Measurements from ENCODE around the gene XPNPEP3. TPM values are rescaled to one million over a fixed set of nuclear protein-coding genes. Genes with fewer than 3 reads are reported as not detected.

Gene XPNPEP3
- total and polyA plus RNA-seq, 2 of the 4 experiments (the other 2 are of a cell fraction), result 9.3 to 10.9 TPM

DNA sequence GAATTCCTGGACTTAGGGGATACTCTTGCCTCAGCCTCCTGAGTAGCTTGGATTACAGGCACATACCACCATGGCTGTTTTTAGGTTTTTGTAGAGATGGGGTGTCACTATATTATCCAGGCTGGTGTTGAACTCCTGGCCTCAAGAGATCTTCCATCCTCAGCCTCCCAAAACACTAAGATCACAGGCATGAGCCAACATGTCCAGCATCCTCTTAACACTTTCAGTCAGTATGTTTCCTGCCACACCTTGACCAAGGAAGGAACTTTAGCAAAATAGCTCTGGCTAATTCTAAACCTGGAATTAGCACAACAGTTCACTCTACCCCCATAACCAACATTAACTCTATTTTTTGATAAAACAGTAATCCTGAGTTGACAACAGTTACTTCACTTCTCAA, 32.2 kb downstream of the XPNPEP3 start:
- no peak overlapping the region for H4K5ac ChIP-seq (ENCODE audit: low read depth, low read length)
- H3K9ac ChIP-seq (ENCODE audit: low read depth, low read length), result no peak overlapping the region
- H4K91ac ChIP-seq (ENCODE audit: insufficient read depth, low read depth, low read length), result no peak overlapping the region
- H3K27ac ChIP-seq (ENCODE audit: insufficient read depth, low read length), result no peak overlapping the region
- H3K27me3 ChIP-seq (ENCODE audit: control insufficient read depth, insufficient read depth, low read length), result no peaks in the 10 kb centered on the region
- no peak for ATAC-seq (ENCODE audit: low read depth)
- no peak overlapping the region for H3K4me2 ChIP-seq (ENCODE audit: low read depth, low read length)
- H3K4me3 ChIP-seq (ENCODE audit: insufficient read depth, low read depth, low read length), result no peak overlapping the region
- no peak overlapping the region for H3K14ac ChIP-seq (replicated peaks; ENCODE audit: low read depth, low read length)
- TF ChIP-seq CEBPB (IDR thresholded peaks at IDR 0.05; ENCODE audit: low read depth, low read length), result no peak
- no peak for TF ChIP-seq SMC3 (IDR thresholded peaks at IDR 0.05; ENCODE audit: low read depth, low read length)
- TF ChIP-seq, protein P1, sequence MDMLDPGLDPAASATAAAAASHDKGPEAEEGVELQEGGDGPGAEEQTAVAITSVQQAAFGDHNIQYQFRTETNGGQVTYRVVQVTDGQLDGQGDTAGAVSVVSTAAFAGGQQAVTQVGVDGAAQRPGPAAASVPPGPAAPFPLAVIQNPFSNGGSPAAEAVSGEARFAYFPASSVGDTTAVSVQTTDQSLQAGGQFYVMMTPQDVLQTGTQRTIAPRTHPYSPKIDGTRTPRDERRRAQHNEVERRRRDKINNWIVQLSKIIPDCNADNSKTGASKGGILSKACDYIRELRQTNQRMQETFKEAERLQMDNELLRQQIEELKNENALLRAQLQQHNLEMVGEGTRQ (IDR thresholded peaks at IDR 0.05; ENCODE audit: low read depth, low read length), result no peak
- ChIA-PET CTCF (interaction anchor here (1.6 kb wide), 1 partner anchor 10 kb away, joined by 4 read pairs; no protein-coding TSS in a partner anchor), POLR2A (ENCODE audit: unreplicated experiment) (no interaction called here)
- H2BK20ac ChIP-seq (ENCODE audit: low read depth, low read length), result no peak overlapping the region
- no peak overlapping the region for H2AK5ac ChIP-seq (ENCODE audit: low read depth, low read length)
- no peak overlapping the region for H4K8ac ChIP-seq (ENCODE audit: low read depth in 2 of 2, low read length in 2 of 2)
- no peak overlapping the region for H3K4ac ChIP-seq (ENCODE audit: low read depth, low read length)
- no peaks in the 10 kb centered on the region for H3K4me1 ChIP-seq (ENCODE audit: control insufficient read depth, insufficient read depth, low read length)
- H3K18ac ChIP-seq (ENCODE audit: low read depth, low read length), result no peak overlapping the region
- no peak overlapping the region for H2AFZ ChIP-seq (replicated peaks; ENCODE audit: low read length, poor library complexity)
- no peaks in the 10 kb centered on the region; a peak in 1 of 4 replicates for H3K79me1 ChIP-seq (ENCODE audit: low read depth in 1 of 2, low read length in 2 of 2)
- no peak for DNase-seq
- no peak overlapping the region for H2BK15ac ChIP-seq (ENCODE audit: low read depth, low read length)
- H2AK9ac ChIP-seq (replicated peaks; ENCODE audit: low read depth, low read length, poor library complexity), result no peak overlapping the region
- no peaks in the 10 kb centered on the region for H4K20me1 ChIP-seq (ENCODE audit: insufficient read depth, low read length)
- intact Hi-C loops (cut with micrococcal nuclease) (no loop called here), dilution Hi-C loops (cut with HindIII; ENCODE audit: low sequenced_read_pairs, unreplicated experiment) (no loop called here), in situ Hi-C loops (cut with MboI; ENCODE audit: low sequenced_read_pairs) (loop anchor here (25.0 kb wide), 1 partner anchor 452 kb away; no protein-coding TSS in a partner anchor)
- H3K23ac ChIP-seq (ENCODE audit: low read depth, low read length), result no peak overlapping the region
- no peak overlapping the region for H2BK120ac ChIP-seq (ENCODE audit: low read depth, low read length)
- H3K56ac ChIP-seq (ENCODE audit: extremely low read depth, insufficient read depth, low read length), result no peak overlapping the region
- no peaks in the 10 kb centered on the region for H3K9me3 ChIP-seq (ENCODE audit: control insufficient read depth, insufficient read depth, low read length)
- peaks cover 25% of the 10 kb centered on the region for H3K36me3 ChIP-seq (ENCODE audit: control insufficient read depth, insufficient read depth, low read length)
- no peak overlapping the region for H2BK5ac ChIP-seq (ENCODE audit: low read depth, low read length, poor library complexity, severe bottlenecking)
- no TSS peak for BruUV-seq (replicated peaks)
- H3K9me1 ChIP-seq (ENCODE audit: insufficient read depth, low read length), result no peaks in the 10 kb centered on the region
